Measurements from ENCODE around the gene SCML2. TPM values are rescaled to one million over a fixed set of nuclear protein-coding genes. Genes with fewer than 3 reads are reported as not detected.

The SCML2 gene
- total RNA-seq, 2 experiments from 2014 or later, result 0.30 to 0.73 TPM

GRCh38 chrX:18228069-18228468 lies 126.4 kb downstream of the SCML2 start:
- DNase-seq, result no peak
- Mint-ChIP-seq H3K36me3 (ENCODE audit: low read depth) (no peaks in the 10 kb centered on the region), H3K27ac (no peak overlapping the region), H3K9me3 (no peaks in the 10 kb centered on the region), H3K4me3 (no peak overlapping the region), H3K27me3 (no peaks in the 10 kb centered on the region), H3K4me1 (ENCODE audit: low read depth) (no peaks in the 10 kb centered on the region)
- no peaks in the 10 kb centered on the region for H3K36me3 ChIP-seq (ENCODE audit: insufficient read depth, low read length)
- ChIA-PET POLR2A (no interaction called here), CTCF (no interaction called here)
- TF ChIP-seq, protein P1, sequence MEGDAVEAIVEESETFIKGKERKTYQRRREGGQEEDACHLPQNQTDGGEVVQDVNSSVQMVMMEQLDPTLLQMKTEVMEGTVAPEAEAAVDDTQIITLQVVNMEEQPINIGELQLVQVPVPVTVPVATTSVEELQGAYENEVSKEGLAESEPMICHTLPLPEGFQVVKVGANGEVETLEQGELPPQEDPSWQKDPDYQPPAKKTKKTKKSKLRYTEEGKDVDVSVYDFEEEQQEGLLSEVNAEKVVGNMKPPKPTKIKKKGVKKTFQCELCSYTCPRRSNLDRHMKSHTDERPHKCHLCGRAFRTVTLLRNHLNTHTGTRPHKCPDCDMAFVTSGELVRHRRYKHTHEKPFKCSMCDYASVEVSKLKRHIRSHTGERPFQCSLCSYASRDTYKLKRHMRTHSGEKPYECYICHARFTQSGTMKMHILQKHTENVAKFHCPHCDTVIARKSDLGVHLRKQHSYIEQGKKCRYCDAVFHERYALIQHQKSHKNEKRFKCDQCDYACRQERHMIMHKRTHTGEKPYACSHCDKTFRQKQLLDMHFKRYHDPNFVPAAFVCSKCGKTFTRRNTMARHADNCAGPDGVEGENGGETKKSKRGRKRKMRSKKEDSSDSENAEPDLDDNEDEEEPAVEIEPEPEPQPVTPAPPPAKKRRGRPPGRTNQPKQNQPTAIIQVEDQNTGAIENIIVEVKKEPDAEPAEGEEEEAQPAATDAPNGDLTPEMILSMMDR (IDR thresholded peaks at IDR 0.05), result no peak
- H3K27me3 ChIP-seq (ENCODE audit: control insufficient read depth in 1 of 2, insufficient read depth in 2 of 2, low read length in 2 of 2), result no peaks in the 10 kb centered on the region
- H3K27ac ChIP-seq (ENCODE audit: low read depth in 1 of 2, low read length in 2 of 2), result no peak overlapping the region
- no peak for ATAC-seq (ENCODE audit: poor library complexity)
- no peaks in the 10 kb centered on the region for H3K4me1 ChIP-seq (ENCODE audit: insufficient read depth, low read length)
- H3K4me3 ChIP-seq (ENCODE audit: low read length), result no peak overlapping the region
- intact Hi-C loops (cut with DNase I, micrococcal nuclease), result no loop called here
- no peaks in the 10 kb centered on the region for H3K9me3 ChIP-seq (ENCODE audit: control insufficient read depth in 1 of 2, insufficient read depth in 1 of 2, low read length in 2 of 2)

- CTCF ChIA-PET, result no interaction called here
Observed at GRCh38 chrX:18227458-18227857, 127.0 kb downstream of the SCML2 start.

DNA sequence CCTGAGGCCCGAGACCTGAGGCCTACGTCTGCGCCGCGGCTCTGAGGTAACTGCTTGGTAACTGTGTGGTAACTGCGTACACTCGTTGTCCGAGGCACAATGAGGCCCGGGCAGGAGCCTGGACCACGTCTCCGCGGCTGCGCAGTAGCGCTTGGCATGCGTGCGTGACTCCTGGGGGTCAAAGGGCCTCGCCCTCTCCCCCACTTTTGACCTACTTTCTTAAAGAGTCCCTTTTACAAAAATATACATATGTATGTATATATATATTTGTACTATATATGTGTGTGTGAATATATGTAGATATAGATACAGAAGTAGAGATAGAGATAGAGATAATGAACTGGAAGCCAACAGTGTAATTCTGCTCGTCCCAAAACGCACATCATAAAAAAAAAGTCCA lies 133.7 kb downstream of the SCML2 start, which contains the start of gene BEND2:
Gene BEND2 (minus strand): TSS at position 101 of the 400 bp plus-strand sequence. CDS start 136 bp downstream, outside the sequence.
- Histone ChIP-seq H3K9me3 (ENCODE audit: control insufficient read depth in 1 of 2, insufficient read depth in 1 of 2, low read length in 2 of 2) (peaks cover 0 to 14% of the 10 kb centered on the region in 2 experiments), H3K4me1 (ENCODE audit: insufficient read depth, low read length) (no peaks in the 10 kb centered on the region), H3K4me3 (ENCODE audit: low read length) (no peak within 1 kb of the TSS), H3K27me3 (ENCODE audit: control insufficient read depth in 1 of 2, insufficient read depth in 2 of 2, low read length in 2 of 2) (no peaks in the 10 kb centered on the region), H3K27ac (ENCODE audit: low read depth in 1 of 2, low read length in 2 of 2) (no peak within 1 kb of the TSS), H3K36me3 (ENCODE audit: insufficient read depth, low read length) (no peaks in the 10 kb centered on the region)
- H3K36me3 Mint-ChIP-seq (ENCODE audit: low read depth), result no peaks in the 10 kb centered on the region
- H3K4me3 Mint-ChIP-seq, result no peak within 1 kb of the TSS
- ChIA-PET CTCF (no interaction called here), POLR2A (no interaction called here)
- no peaks in the 10 kb centered on the region for H3K9me3 Mint-ChIP-seq
- DNase-seq (no peak), ATAC-seq (ENCODE audit: poor library complexity) (no peak)
- H3K27ac Mint-ChIP-seq, result no peak within 1 kb of the TSS
- intact Hi-C loops (cut with DNase I, micrococcal nuclease), result no loop called here
- TF ChIP-seq, protein P1 (IDR thresholded peaks at IDR 0.05), result no peak
- H3K27me3 Mint-ChIP-seq, result no peaks in the 10 kb centered on the region
- H3K4me1 Mint-ChIP-seq (ENCODE audit: low read depth), result no peaks in the 10 kb centered on the region

More at GRCh38 chrX:18227458-18227857, 127.0 kb downstream of the SCML2 start:
- Mint-ChIP-seq H3K36me3 (ENCODE audit: low read depth) (no peaks in the 10 kb centered on the region), H3K4me3 (no peak overlapping the region), H3K9me3 (no peaks in the 10 kb centered on the region), H3K27ac (no peak overlapping the region), H3K27me3 (no peaks in the 10 kb centered on the region), H3K4me1 (ENCODE audit: low read depth) (no peaks in the 10 kb centered on the region)
- no peaks in the 10 kb centered on the region for H3K27me3 ChIP-seq (ENCODE audit: control insufficient read depth in 1 of 2, insufficient read depth in 2 of 2, low read length in 2 of 2)
- ATAC-seq (ENCODE audit: poor library complexity), result no peak
- POLR2A ChIA-PET, result no interaction called here
- H3K9me3 ChIP-seq (ENCODE audit: control insufficient read depth in 1 of 2, insufficient read depth in 1 of 2, low read length in 2 of 2), result no peaks in the 10 kb centered on the region
- no peaks in the 10 kb centered on the region for H3K36me3 ChIP-seq (ENCODE audit: insufficient read depth, low read length)
- H3K4me1 ChIP-seq (ENCODE audit: insufficient read depth, low read length), result no peaks in the 10 kb centered on the region
- TF ChIP-seq, protein P1 (IDR thresholded peaks at IDR 0.05), result no peak
- DNase-seq, result no peak
- H3K27ac ChIP-seq (ENCODE audit: low read depth in 1 of 2, low read length in 2 of 2), result no peak overlapping the region
- H3K4me3 ChIP-seq (ENCODE audit: low read length), result no peak overlapping the region
- intact Hi-C loops (cut with DNase I, micrococcal nuclease), result no loop called here
